GM12878 (cell line): ENCODE data around the gene TMEM250. TPM values are rescaled to one million over a fixed set of nuclear protein-coding genes. Genes with fewer than 3 reads are reported as not detected.

Experiments
- ATAC-seq: fragments of 200-7000 bp; cut with Tn5 transposase; 3 replicates; pipeline ENCODE4 v1.9.1; 2020; ENCODE audit warnings: mild to moderate bottlenecking, moderate library complexity
- BruUV-seq: library from RNA; stranded (reverse); fragments of 400-500 nt; replicated peaks from 2 replicates; lab custom pipeline; 2021; lab: Mats Ljungman, UMichigan
- CTCF ChIA-PET: fragments of 300-600 bp; sonication (Branson Sonifier 250); formaldehyde crosslinking; extraction: SDS; loops from one replicate; lab custom pipeline; 2021; ENCODE audit warnings: inconsistent platforms; lab: Yijun Ruan, JAX
- POLR2A ChIA-PET: fragments of 350-600 bp; formaldehyde crosslinking; extraction: SDS; loops from one replicate; lab custom pipeline; 2021; ENCODE audit warnings: inconsistent platforms; lab: Charles Lee
- RAD21 ChIA-PET: fragments of 300-600 bp; sonication (Branson Sonifier 250); formaldehyde crosslinking; loops from one replicate; lab custom pipeline; 2023; ENCODE audit warnings: antibody characterized with exemption; ENCODE audit not compliant: unreplicated experiment; lab: Charles Lee
- SMC1A ChIA-PET: fragments of 300-600 bp; sonication (Branson Sonifier 250); formaldehyde crosslinking; loops from one replicate; lab custom pipeline; 2023; ENCODE audit not compliant: unreplicated experiment, uncharacterized antibody; lab: Charles Lee
- DNase-seq: peaks from one replicate; pipeline ENCODE4 v3.0.0-alpha.2; 2011; ENCODE audit warnings: low read depth, low spot score
- FAIRE-seq: peaks from 3 replicates; lab custom pipeline; 2011; peaks lifted over from hg19 to GRCh38; lab: Jason Lieb, UNC
- H2AFZ ChIP-seq: 2 replicates; pipeline ENCODE4 v1.6.0; 2011; ENCODE audit warnings: low read depth, low read length, control low read depth; ENCODE audit not compliant: control insufficient read depth
- H3K27ac ChIP-seq: 2 replicates; pipeline ENCODE4 v1.5.1; 2011; ENCODE audit warnings: control low read depth; ENCODE audit not compliant: control insufficient read depth, insufficient read depth
- H3K27me3 ChIP-seq, 2 experiments: replicated peaks in 1 of 2; 2 replicates each; pipeline versions ENCODE4 v1.6.0 to v1.6.1; 2011; ENCODE audit warnings: low read length in 1 of 2; ENCODE audit not compliant: control insufficient read depth in 2 of 2, insufficient read depth in 2 of 2
- H3K36me3 ChIP-seq, 2 experiments: 2 replicates each; pipeline ENCODE4 v1.5.1; 2011; ENCODE audit warnings: low read length in 1 of 2; ENCODE audit not compliant: control insufficient read depth in 2 of 2, insufficient read depth in 2 of 2
- H3K4me1 ChIP-seq: 2 replicates; pipeline ENCODE4 v1.6.1; 2011; ENCODE audit warnings: mild to moderate bottlenecking, low read length, moderate library complexity, mixed read lengths; ENCODE audit not compliant: control insufficient read depth, insufficient read depth
- H3K4me2 ChIP-seq: 2 replicates; pipeline ENCODE4 v1.6.0; 2011; ENCODE audit warnings: control low read depth; ENCODE audit not compliant: control insufficient read depth, insufficient read depth
- H3K4me3 ChIP-seq: fragments of 200-600 bp; sonication (generic); 2 replicates; pipeline ENCODE4 v1.5.1; 2016
- H3K79me2 ChIP-seq: 2 replicates; pipeline ENCODE4 v1.6.0; 2011; ENCODE audit warnings: low read length; ENCODE audit not compliant: control insufficient read depth, insufficient read depth
- H3K9ac ChIP-seq: 2 replicates; pipeline ENCODE4 v1.8.0; 2011; ENCODE audit warnings: low read length, control low read depth, mixed read lengths; ENCODE audit not compliant: control insufficient read depth, insufficient read depth
- H3K9me3 ChIP-seq: replicated peaks from 3 replicates; pipeline ENCODE4 v1.5.1; 2011; ENCODE audit warnings: mild to moderate bottlenecking, low read length; ENCODE audit not compliant: control insufficient read depth, insufficient read depth
- H4K20me1 ChIP-seq: 2 replicates; pipeline ENCODE4 v1.6.0; 2011; ENCODE audit not compliant: control insufficient read depth, insufficient read depth
- CEBPB ChIP-seq, 2 experiments: fragments of 150-350 bp in 1 of 2; IDR thresholded peaks; 2 replicates each; pipeline ENCODE4 v1.6.1; 2012 to 2014; ENCODE audit warnings: low read depth in 2 of 2, low read length in 2 of 2, borderline replicate concordance in 1 of 2, inconsistent platforms in 1 of 2
- CHD2 ChIP-seq: IDR thresholded peaks from 2 replicates; pipeline ENCODE4 v1.6.1; 2011; ENCODE audit warnings: low read depth, low read length, improper control_type of control experiment, borderline replicate concordance
- EZH2 ChIP-seq: IDR thresholded peaks from 2 replicates; pipeline ENCODE4 v1.6.1; 2012; ENCODE audit warnings: low read depth, mild to moderate bottlenecking, control low read depth, inconsistent platforms, low read length, borderline replicate concordance; ENCODE audit not compliant: control insufficient read depth
- GATAD2B ChIP-seq: fragments of 450-650 bp; conservative IDR thresholded peaks from 2 replicates; pipeline ENCODE4 v1.6.1; 2017; ENCODE audit warnings: low read depth, mild to moderate bottlenecking, moderate library complexity
- IKZF2 ChIP-seq, 2 experiments: fragments of 450-650 bp; IDR thresholded peaks; 2 replicates each; pipeline ENCODE4 v1.6.1; 2017; ENCODE audit warnings: mild to moderate bottlenecking in 2 of 2, moderate library complexity in 2 of 2
- KDM1A ChIP-seq: fragments of 200-600 bp; sonication (generic); IDR thresholded peaks from 2 replicates; pipeline ENCODE4 v1.6.1; 2016; ENCODE audit warnings: borderline replicate concordance
- MEF2B ChIP-seq: fragments of 450-650 bp; IDR thresholded peaks from 2 replicates; pipeline ENCODE4 v1.6.1; 2018; ENCODE audit warnings: mild to moderate bottlenecking, moderate library complexity; ENCODE audit not compliant: partially characterized antibody, poor library complexity, severe bottlenecking
- MTA3 ChIP-seq: IDR thresholded peaks from 2 replicates; pipeline ENCODE4 v1.6.1; 2012; ENCODE audit warnings: low read length, inconsistent platforms, borderline replicate concordance
- MXI1 ChIP-seq: fragments of 150-350 bp; IDR thresholded peaks from 2 replicates; pipeline ENCODE4 v1.6.1; 2011; ENCODE audit warnings: low read depth, mild to moderate bottlenecking, inconsistent platforms, low read length, improper control_type of control experiment
- MYB ChIP-seq: fragments of 150-350 bp; IDR thresholded peaks from 2 replicates; pipeline ENCODE4 v1.6.1; 2014; ENCODE audit warnings: mild to moderate bottlenecking, low read depth, low read length, borderline replicate concordance
- POU2F2 ChIP-seq: IDR thresholded peaks from 3 replicates; pipeline ENCODE4 v1.6.1; 2011; ENCODE audit warnings: low read depth, mild to moderate bottlenecking, low read length, borderline replicate concordance
- SIX5 ChIP-seq: IDR thresholded peaks from 2 replicates; pipeline ENCODE4 v1.6.1; 2011; ENCODE audit warnings: mild to moderate bottlenecking, low read depth, low read length, moderate library complexity; ENCODE audit not compliant: severe bottlenecking
- SMARCA5 ChIP-seq: fragments of 450-650 bp; IDR thresholded peaks from 2 replicates; pipeline ENCODE4 v1.6.1; 2017; ENCODE audit warnings: mild to moderate bottlenecking
- SUPT20H ChIP-seq: IDR thresholded peaks from 2 replicates; pipeline ENCODE4 v1.6.1; 2011; ENCODE audit warnings: low read depth, mild to moderate bottlenecking, low read length, moderate library complexity, borderline replicate concordance; ENCODE audit not compliant: control insufficient read depth
- YY1 ChIP-seq: IDR thresholded peaks from 2 replicates; pipeline ENCODE4 v1.6.1; 2011; ENCODE audit warnings: low read depth, mild to moderate bottlenecking, low read length
- WGBS: methylation state at CpG from one replicate; pipeline ENCODE4 v1.1.6; 2016; ENCODE audit warnings: low lambda C conversion rate; ENCODE audit not compliant: insufficient replicate concordance, insufficient coverage; ENCODE audit errors: missing lambda C conversion rate; 5-methylcytosine and 5-hydroxymethylcytosine counted together
- in situ Hi-C: fragments of 300-500 bp; cut with MboI; formaldehyde crosslinking; loops from 9 replicates; pipeline ENCODE4 v1.14.3; 2018; ENCODE audit warnings: mixed read lengths
- intact Hi-C: fragments of 100-400 bp; cut with micrococcal nuclease; formaldehyde crosslinking; loops from one replicate; pipeline ENCODE4 v1.14.2; 2022; ENCODE audit not compliant: unreplicated experiment
- polyA plus RNA-seq, 11 experiments: library from polyadenylated mRNA; depleted of rRNA in 4 of 11; unstranded in 6 of 11; stranded (reverse) in 5 of 11; fragments of >200 nt; fragmentation: Nextera tagmentation in 4 of 11; fragmentation: Illumina TruSeq in 1 of 11; extraction: Ambion mirVana in 4 of 11; extraction: Trizol in 1 of 11; gene quantifications; 1 replicate in 1 of 11; 2 replicates in 10 of 11; pipeline versions ENCODE4 v1.2.1 to v1.2.3, GENCODE V29; 2011 to 2016; ENCODE audit warnings: inconsistent platforms in 2 of 11, missing spikeins in 2 of 11, low read depth in 1 of 11
- total RNA-seq, 4 experiments: library from RNA; depleted of rRNA in 3 of 4; stranded (reverse); fragments of >200 nt in 3 of 4; fragmentation: Illumina TruSeq in 1 of 4; extraction: Trizol in 1 of 4; gene quantifications; 2 replicates each; pipeline versions ENCODE4 v1.2.1 to v1.2.3, GENCODE V29; 2013 to 2021
- TF ChIP-seq, protein P1 (sequence below): fragments of 450-650 bp; formaldehyde crosslinking; IDR thresholded peaks from 2 replicates; pipeline ENCODE4 v1.4.0; 2022; ENCODE audit warnings: mild to moderate bottlenecking, moderate library complexity
- TF ChIP-seq, protein P2 (sequence below): fragments of 450-650 bp; IDR thresholded peaks from 2 replicates; pipeline ENCODE4 v1.6.1; 2016; ENCODE audit warnings: mild to moderate bottlenecking, moderate library complexity, borderline replicate concordance

Gene TMEM250
- total and polyA plus RNA-seq, 10 of the 15 experiments (the other 5 are each of a cell fraction or from before 2014, with no cell fraction given) = 0.39 to 39.9 (median 8.5) TPM

DNA sequence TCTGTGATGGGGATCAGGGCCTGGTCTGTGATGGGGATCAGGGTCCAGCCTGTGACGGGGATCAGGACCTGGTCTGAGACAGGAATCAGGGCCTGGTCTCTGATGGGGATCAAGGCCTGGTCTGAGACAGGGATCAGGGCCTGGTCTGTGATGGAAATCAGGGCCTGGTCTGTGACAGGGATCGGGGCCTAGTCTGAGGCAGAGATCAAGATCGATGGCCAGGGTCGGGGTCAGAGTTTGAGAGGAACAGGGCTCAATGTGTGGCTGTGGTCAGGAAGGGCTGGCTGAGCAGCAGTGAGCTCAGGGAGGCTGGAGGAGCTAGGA lies 33.8 kb upstream of the TMEM250 start:
- Histone ChIP-seq H3K9ac (no peak overlapping the region), H3K4me3 (no peak overlapping the region), H4K20me1 (no peaks in the 10 kb centered on the region), H3K36me3 (no peaks in the 10 kb centered on the region), H3K27ac (no peak overlapping the region), H3K4me1 (no peaks in the 10 kb centered on the region), H3K79me2 (no peaks in the 10 kb centered on the region), H3K4me2 (no peak overlapping the region), H2AFZ (no peak overlapping the region), H3K9me3 (no peaks in the 10 kb centered on the region), H3K27me3 (no peaks in the 10 kb centered on the region; a peak in 1 of 4 replicates)
- no peak for DNase-seq
- WGBS = 47% methylated on average over 4 of the region's 4 CpGs
- in situ Hi-C loops (no loop called here), intact Hi-C loops (no loop called here)
- ChIA-PET POLR2A (no interaction called here), RAD21 (no interaction called here), CTCF (interaction anchor here (0.6 kb wide), 1 partner anchor 308 kb away, joined by 3 read pairs; no protein-coding TSS in a partner anchor), SMC1A (no interaction called here)
- ATAC-seq = no peak
- no peak for FAIRE-seq
- BruUV-seq = no TSS peak
- TF ChIP-seq MEF2B (no peak), SMARCA5 (no peak), KDM1A (no peak), POU2F2 (no peak), MXI1 (no peak), SIX5 (no peak), CHD2 (no peak), GATAD2B (no peak), EZH2 (no peak), MTA3 (no peak), CEBPB (IDR thresholded peaks at IDR 0.05; ENCODE audit: borderline replicate concordance in 1 of 2, low read depth in 2 of 2, low read length in 2 of 2) (no peak), MYB (no peak), YY1 (no peak), IKZF2 (IDR thresholded peaks at IDR 0.05) (no peak), SUPT20H (no peak)
- TF ChIP-seq, protein P1, sequence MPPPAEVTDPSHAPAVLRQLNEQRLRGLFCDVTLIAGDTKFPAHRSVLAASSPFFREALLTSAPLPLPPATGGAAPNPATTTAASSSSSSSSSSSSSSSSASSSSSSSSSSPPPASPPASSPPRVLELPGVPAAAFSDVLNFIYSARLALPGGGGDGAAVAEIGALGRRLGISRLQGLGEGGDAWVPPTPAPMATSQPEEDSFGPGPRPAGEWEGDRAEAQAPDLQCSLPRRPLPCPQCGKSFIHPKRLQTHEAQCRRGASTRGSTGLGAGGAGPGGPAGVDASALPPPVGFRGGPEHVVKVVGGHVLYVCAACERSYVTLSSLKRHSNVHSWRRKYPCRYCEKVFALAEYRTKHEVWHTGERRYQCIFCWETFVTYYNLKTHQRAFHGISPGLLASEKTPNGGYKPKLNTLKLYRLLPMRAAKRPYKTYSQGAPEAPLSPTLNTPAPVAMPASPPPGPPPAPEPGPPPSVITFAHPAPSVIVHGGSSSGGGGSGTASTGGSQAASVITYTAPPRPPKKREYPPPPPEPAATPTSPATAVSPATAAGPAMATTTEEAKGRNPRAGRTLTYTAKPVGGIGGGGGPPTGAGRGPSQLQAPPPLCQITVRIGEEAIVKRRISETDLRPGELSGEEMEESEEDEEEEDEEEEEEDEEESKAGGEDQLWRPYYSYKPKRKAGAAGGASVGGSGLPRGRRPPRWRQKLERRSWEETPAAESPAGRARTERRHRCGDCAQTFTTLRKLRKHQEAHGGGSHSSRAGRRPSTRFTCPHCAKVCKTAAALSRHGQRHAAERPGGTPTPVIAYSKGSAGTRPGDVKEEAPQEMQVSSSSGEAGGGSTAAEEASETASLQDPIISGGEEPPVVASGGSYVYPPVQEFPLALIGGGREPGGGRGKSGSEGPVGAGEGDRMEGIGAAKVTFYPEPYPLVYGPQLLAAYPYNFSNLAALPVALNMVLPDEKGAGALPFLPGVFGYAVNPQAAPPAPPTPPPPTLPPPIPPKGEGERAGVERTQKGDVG (CRISPR knock-in tag) = no peak
- TF ChIP-seq, protein P2, sequence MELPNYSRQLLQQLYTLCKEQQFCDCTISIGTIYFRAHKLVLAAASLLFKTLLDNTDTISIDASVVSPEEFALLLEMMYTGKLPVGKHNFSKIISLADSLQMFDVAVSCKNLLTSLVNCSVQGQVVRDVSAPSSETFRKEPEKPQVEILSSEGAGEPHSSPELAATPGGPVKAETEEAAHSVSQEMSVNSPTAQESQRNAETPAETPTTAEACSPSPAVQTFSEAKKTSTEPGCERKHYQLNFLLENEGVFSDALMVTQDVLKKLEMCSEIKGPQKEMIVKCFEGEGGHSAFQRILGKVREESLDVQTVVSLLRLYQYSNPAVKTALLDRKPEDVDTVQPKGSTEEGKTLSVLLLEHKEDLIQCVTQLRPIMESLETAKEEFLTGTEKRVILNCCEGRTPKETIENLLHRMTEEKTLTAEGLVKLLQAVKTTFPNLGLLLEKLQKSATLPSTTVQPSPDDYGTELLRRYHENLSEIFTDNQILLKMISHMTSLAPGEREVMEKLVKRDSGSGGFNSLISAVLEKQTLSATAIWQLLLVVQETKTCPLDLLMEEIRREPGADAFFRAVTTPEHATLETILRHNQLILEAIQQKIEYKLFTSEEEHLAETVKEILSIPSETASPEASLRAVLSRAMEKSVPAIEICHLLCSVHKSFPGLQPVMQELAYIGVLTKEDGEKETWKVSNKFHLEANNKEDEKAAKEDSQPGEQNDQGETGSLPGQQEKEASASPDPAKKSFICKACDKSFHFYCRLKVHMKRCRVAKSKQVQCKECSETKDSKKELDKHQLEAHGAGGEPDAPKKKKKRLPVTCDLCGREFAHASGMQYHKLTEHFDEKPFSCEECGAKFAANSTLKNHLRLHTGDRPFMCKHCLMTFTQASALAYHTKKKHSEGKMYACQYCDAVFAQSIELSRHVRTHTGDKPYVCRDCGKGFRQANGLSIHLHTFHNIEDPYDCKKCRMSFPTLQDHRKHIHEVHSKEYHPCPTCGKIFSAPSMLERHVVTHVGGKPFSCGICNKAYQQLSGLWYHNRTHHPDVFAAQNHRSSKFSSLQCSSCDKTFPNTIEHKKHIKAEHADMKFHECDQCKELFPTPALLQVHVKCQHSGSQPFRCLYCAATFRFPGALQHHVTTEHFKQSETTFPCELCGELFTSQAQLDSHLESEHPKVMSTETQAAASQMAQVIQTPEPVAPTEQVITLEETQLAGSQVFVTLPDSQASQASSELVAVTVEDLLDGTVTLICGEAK = no peak
